Naive thymus-derived CD4-positive, alpha-beta T cell (primary cell): Measurements from ENCODE around the gene PRKAR1A. TPM values are rescaled to one million over a fixed set of nuclear protein-coding genes. Genes with fewer than 3 reads are reported as not detected.
A peak's percentile ranks its signal among the peaks of the same experiment; 100 is the strongest.

Experiments
- ATAC-seq: fragments of 150-1000 bp; cut with Tn5 transposase; 2 replicates; pipeline ENCODE4 v1.10.0; 2021; ENCODE audit warnings: mild to moderate bottlenecking, moderate library complexity
- CTCF ChIA-PET: fragments of 350-600 bp; sonication (Branson Sonifier 250); formaldehyde crosslinking; loops from one replicate; lab custom pipeline; 2021; ENCODE audit warnings: antibody characterized with exemption; lab: Charles Lee
- POLR2A ChIA-PET: fragments of 350-600 bp; sonication (Branson Sonifier 250); formaldehyde crosslinking; loops from one replicate; lab custom pipeline; 2021; ENCODE audit warnings: antibody characterized with exemption, inconsistent platforms; lab: Charles Lee
- DNase-seq, 9 donors: peaks; one replicate each; pipeline versions ENCODE4 v3.0.0 to v3.0.0-alpha.2; 2020 to 2022; ENCODE audit warnings: mixed read lengths in 1 of 9
- H3K27ac ChIP-seq: one replicate; pipeline ENCODE4 v1.7.0; 2013; ENCODE audit warnings: mild to moderate bottlenecking, low read depth, low read length, moderate library complexity
- H3K27me3 ChIP-seq, 2 donors: one replicate each; pipeline ENCODE4 v1.7.0; 2013; ENCODE audit warnings: low read length in 2 of 2, mild to moderate bottlenecking in 2 of 2, moderate library complexity in 2 of 2; ENCODE audit not compliant: control insufficient read depth in 2 of 2, insufficient read depth in 2 of 2
- H3K36me3 ChIP-seq, 3 experiments: 1 replicate in 2 of 3; 2 replicates in 1 of 3; pipeline ENCODE4 v1.7.0; 2013; ENCODE audit warnings: low read length in 3 of 3, mild to moderate bottlenecking in 3 of 3, moderate library complexity in 1 of 3; ENCODE audit not compliant: insufficient read depth in 3 of 3, control insufficient read depth in 2 of 3
- H3K4me1 ChIP-seq, 2 donors: one replicate each; pipeline ENCODE4 v1.7.0; 2013; ENCODE audit warnings: low read length in 2 of 2, mild to moderate bottlenecking in 2 of 2, moderate library complexity in 1 of 2; ENCODE audit not compliant: control insufficient read depth in 2 of 2, insufficient read depth in 2 of 2
- H3K4me3 ChIP-seq: 2 replicates; pipeline ENCODE4 v1.7.0; 2013; ENCODE audit warnings: mild to moderate bottlenecking, low read length
- H3K9me3 ChIP-seq, 3 experiments: 1 replicate in 2 of 3; 2 replicates in 1 of 3; pipeline ENCODE4 v1.7.0; 2013; ENCODE audit warnings: low read length in 3 of 3; ENCODE audit not compliant: control insufficient read depth in 2 of 3
- H3K27ac Mint-ChIP-seq, 9 donors: one replicate each; pipeline ENCODE4 v1.8.0; 2020 to 2022; ENCODE audit warnings: mixed read lengths in 9 of 9, mild to moderate bottlenecking in 8 of 9, moderate library complexity in 5 of 9, inconsistent platforms in 2 of 9
- H3K27me3 Mint-ChIP-seq, 5 donors: one replicate each; pipeline ENCODE4 v1.8.0; 2021 to 2022; ENCODE audit warnings: mixed read lengths in 5 of 5, mild to moderate bottlenecking in 1 of 5
- H3K36me3 Mint-ChIP-seq, 5 donors: one replicate each; pipeline ENCODE4 v1.8.0; 2020 to 2022; ENCODE audit warnings: mixed read lengths in 5 of 5, mild to moderate bottlenecking in 3 of 5, inconsistent platforms in 1 of 5
- H3K4me1 Mint-ChIP-seq, 7 donors: one replicate each; pipeline ENCODE4 v1.8.0; 2020 to 2022; ENCODE audit warnings: mixed read lengths in 7 of 7, mild to moderate bottlenecking in 3 of 7, inconsistent platforms in 1 of 7
- H3K4me3 Mint-ChIP-seq, 10 donors: one replicate each; pipeline ENCODE4 v1.8.0; 2020 to 2022; ENCODE audit warnings: mild to moderate bottlenecking in 10 of 10, mixed read lengths in 10 of 10, moderate library complexity in 6 of 10, inconsistent platforms in 2 of 10
- H3K9me3 Mint-ChIP-seq, 11 donors: one replicate each; pipeline ENCODE4 v1.8.0; 2020 to 2022; ENCODE audit warnings: mixed read lengths in 11 of 11, mild to moderate bottlenecking in 4 of 11, inconsistent platforms in 1 of 11, moderate library complexity in 1 of 11
- intact Hi-C, 2 donors: fragments of 100-400 bp; cut with micrococcal nuclease; formaldehyde crosslinking; loops; one replicate each; pipeline ENCODE4 v1.15.1; 2023
- polyA plus RNA-seq, 2 donors: library from polyadenylated mRNA; unstranded; fragments of 300-500 nt; fragmentation: Illumina TruSeq; gene quantifications; one replicate each; pipeline ENCODE4 v1.2.3, GENCODE V29; 2021
- total RNA-seq, 6 experiments: library from RNA in 5 of 6; stranded (reverse) in 5 of 6; gene quantifications; 1 replicate in 5 of 6; 2 replicates in 1 of 6; pipeline ENCODE4 v1.2.3 and lab custom pipeline; 2021 to 2026

Gene PRKAR1A
- total and polyA plus RNA-seq, 7 experiments from 2014 or later, result 115 to 224 (median 156) TPM

DNA sequence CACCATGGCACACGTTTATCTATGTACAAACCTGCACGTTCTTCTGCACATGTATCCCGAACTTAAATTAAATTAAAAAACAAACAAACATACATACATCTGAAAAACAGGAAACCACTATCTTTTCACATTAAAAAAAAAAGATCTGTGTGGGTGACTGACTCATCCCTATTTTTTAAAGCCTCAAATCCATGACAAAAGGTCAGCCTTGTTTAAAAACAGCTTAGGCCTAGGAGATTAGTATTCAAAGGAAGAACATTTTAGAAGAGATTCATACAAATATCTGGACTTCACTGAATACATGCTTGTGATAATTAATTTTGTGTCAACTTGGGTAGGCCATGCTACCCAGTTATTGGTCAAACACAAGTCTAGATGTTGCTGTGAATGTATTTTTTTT, 4.7 kb upstream of the PRKAR1A start:
- Mint-ChIP-seq H3K27ac (peak overlapping the region in 1 of 9 donors; percentile 18), H3K9me3 (peaks cover 0 to 6% (median 0%) of the 10 kb centered on the region in 11 donors), H3K27me3 (no peaks in the 10 kb centered on the region), H3K4me1 (peaks cover 6 to 42% (median 12%) of the 10 kb centered on the region in 7 donors), H3K4me3 (no peak overlapping the region), H3K36me3 (peaks cover 0 to 8% (median 0%) of the 10 kb centered on the region in 5 donors)
- intact Hi-C loops, result no loop called here
- DNase-seq (no peak), ATAC-seq (no peak)
- no peaks in the 10 kb centered on the region for H3K27me3 ChIP-seq
- H3K36me3 ChIP-seq, result peaks cover 0 to 8% (median 0%) of the 10 kb centered on the region in 3 experiments
- H3K4me1 ChIP-seq, result peaks cover 6% of the 10 kb centered on the region in 2 donors
- POLR2A ChIA-PET, result no interaction called here
- CTCF ChIA-PET, result no interaction called here
- H3K27ac ChIP-seq, result no peak overlapping the region
- no peak overlapping the region for H3K4me3 ChIP-seq
- H3K9me3 ChIP-seq, result no peaks in the 10 kb centered on the region

DNA sequence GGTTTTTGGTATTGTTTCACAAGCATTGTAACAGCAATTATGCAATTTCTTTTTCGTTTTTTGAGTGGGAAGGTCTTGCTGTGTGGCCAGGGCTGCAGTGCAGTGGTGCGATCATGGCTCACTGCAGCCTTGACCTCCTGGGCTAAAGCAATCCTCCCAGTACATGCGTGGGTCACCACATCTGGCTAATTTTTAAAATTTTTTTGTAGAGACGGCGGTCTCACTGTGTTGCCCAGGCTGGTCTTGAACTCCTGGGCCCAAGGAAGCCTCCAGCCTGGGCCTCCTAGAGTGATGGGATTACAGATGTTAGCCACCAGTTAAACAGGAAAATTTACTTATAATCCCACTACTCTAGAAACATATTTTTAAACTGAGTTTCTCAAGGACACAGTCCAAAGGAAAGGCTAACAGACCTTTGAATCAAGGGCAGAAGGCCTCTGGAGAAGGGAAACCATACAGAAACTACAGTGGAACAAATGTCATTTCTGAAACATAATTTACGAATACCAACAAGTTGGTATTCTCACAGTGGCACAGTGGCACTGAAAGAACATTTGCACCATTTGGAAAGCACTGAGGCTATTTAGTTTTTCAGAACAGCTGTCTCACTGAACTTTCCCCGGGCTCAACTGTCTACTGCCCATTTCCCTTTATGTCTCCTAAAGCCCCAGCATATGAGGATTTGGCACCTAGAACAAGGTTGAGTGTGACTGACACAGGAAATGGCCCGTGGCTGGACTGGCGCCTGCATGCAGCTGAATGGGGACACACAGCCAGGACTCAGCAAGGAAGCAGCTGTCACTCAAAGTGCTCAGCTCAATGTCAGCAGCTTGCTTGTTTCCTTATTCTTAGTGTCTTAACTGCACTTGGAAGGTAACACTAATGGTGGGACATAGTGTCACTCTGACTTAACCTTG, 2.8 kb upstream of the PRKAR1A start:
- Histone ChIP-seq H3K4me3 (no peak overlapping the region), H3K27ac (no peak overlapping the region), H3K9me3 (no peaks in the 10 kb centered on the region), H3K27me3 (no peaks in the 10 kb centered on the region), H3K36me3 (peaks cover 0 to 8% (median 0%) of the 10 kb centered on the region in 3 experiments), H3K4me1 (peaks cover 13 to 19% of the 10 kb centered on the region in 2 donors)
- ChIA-PET POLR2A (no interaction called here), CTCF (interaction anchor here (0.6 kb wide), 1 partner anchor 279 kb away, joined by 3 read pairs; no protein-coding TSS in a partner anchor)
- intact Hi-C loops, result loop anchor here (5.0 to 10.0 kb wide), 4 partner anchors 162 to 1132 kb away; partner anchors contain the start of genes MAP2K6 (in 1 of the 2) and PITPNC1 (in 1 of the 2)
- H3K4me3 Mint-ChIP-seq, result peak overlapping the region in 4 of 10 donors; percentile 0 to 99 (median 49)
- DNase-seq (no peak), ATAC-seq (no peak)
- peaks cover 0 to 6% (median 0%) of the 10 kb centered on the region in 11 donors for H3K9me3 Mint-ChIP-seq
- H3K27me3 Mint-ChIP-seq, result no peaks in the 10 kb centered on the region
- H3K4me1 Mint-ChIP-seq, result peaks cover 20 to 59% (median 27%) of the 10 kb centered on the region in 7 donors
- H3K27ac Mint-ChIP-seq, result peak overlapping the region in 7 of 9 donors; percentile 4 to 100 (median 64)
- peaks cover 0 to 9% (median 0%) of the 10 kb centered on the region in 5 donors for H3K36me3 Mint-ChIP-seq

DNA sequence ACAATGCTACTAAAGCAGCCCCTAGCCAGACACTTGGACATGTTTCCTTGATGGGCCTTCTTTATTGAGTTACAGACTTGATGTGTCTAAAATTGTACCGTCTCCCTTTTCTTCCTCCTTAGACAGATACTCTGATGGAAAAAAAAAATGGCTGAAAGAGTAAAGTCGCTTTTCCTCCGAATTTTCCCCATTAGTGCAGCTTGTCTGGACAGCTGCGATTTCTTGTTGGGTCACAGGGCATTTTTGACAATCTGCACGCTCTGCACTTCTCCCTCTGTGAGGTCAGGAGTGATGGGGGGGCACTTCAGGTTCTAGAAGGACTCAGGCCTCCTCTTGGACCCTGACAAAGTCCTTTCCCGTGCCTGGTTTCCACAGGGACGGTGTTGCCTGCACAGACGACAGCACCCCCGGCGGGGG, 968 bp upstream of the PRKAR1A start:
- Mint-ChIP-seq H3K27me3 (no peaks in the 10 kb centered on the region), H3K36me3 (peaks cover 3 to 13% (median 9%) of the 10 kb centered on the region in 5 donors), H3K9me3 (peaks cover 0 to 6% (median 0%) of the 10 kb centered on the region in 11 donors), H3K4me3 (peak overlapping the region; percentile 72 to 99 (median 84)), H3K4me1 (peaks cover 30 to 72% (median 43%) of the 10 kb centered on the region in 7 donors), H3K27ac (peak overlapping the region; percentile 78 to 100 (median 91))
- ATAC-seq (no peak), DNase-seq (peak in 1 of 9 donors; percentile 18)
- intact Hi-C loops, result loop anchor here (5.0 to 10.0 kb wide), 4 partner anchors 164 to 1134 kb away; partner anchors contain the start of genes MAP2K6 (in 1 of the 2) and PITPNC1 (in 1 of the 2)
- ChIA-PET CTCF (interaction anchor here (1.4 kb wide), 1 partner anchor 45 kb away, joined by 3 read pairs; no protein-coding TSS in a partner anchor), POLR2A (interaction anchor here (0.9 to 1.3 kb wide), 2 partner anchors 9 to 15 kb away, joined by 3 to 4 read pairs; no protein-coding TSS in a partner anchor)
- Histone ChIP-seq H3K4me3 (peak overlapping the region; percentile 97), H3K9me3 (no peaks in the 10 kb centered on the region), H3K27me3 (no peaks in the 10 kb centered on the region), H3K4me1 (peaks cover 13 to 22% of the 10 kb centered on the region in 2 donors), H3K27ac (peak overlapping the region; percentile 98), H3K36me3 (peaks cover 0 to 12% (median 4%) of the 10 kb centered on the region in 3 experiments)

DNA sequence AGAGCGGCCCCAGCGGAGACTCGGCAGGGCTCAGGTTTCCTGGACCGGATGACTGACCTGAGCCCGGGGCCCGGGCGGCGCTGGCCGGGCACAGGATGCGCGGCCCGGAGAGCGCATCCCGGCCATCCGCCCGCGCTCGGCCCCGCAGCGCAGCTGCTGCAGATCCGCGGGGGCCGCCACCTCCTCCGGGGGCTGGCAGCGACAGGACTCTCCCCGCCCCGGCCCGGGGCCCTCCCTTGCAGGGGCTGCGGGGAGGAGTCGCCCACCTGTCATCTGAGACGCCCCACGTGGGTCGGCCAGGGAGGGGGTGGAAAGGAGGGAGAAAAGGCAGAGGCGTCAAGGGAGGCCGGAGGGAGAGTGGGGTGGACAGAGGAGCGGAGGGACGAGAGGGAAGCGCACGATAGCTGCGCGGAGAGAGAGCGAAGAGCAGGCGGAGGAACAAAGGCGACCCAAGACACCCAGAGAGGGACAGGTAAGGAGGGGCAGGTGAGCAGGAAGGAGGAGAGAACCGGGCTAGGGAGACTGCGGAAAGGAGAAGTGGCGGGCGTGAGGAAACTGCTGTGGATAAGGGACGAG, 471 bp upstream of the PRKAR1A start:
- Mint-ChIP-seq H3K27ac (peak overlapping the region; percentile 91 to 100 (median 100)), H3K36me3 (peaks cover 3 to 15% (median 12%) of the 10 kb centered on the region in 5 donors), H3K27me3 (no peaks in the 10 kb centered on the region), H3K4me3 (peak overlapping the region; percentile 89 to 100 (median 99)), H3K4me1 (peaks cover 33 to 74% (median 46%) of the 10 kb centered on the region in 7 donors), H3K9me3 (peaks cover 0 to 6% (median 0%) of the 10 kb centered on the region in 11 donors)
- POLR2A ChIA-PET, result interaction anchor here (0.7 to 1.3 kb wide), 3 partner anchors 8 to 220 kb away, joined by 3 to 5 read pairs (median 4); partner anchors contain the start of gene ARSG
- H3K27ac ChIP-seq, result peak overlapping the region; percentile 98
- CTCF ChIA-PET, result no interaction called here
- H3K9me3 ChIP-seq, result no peaks in the 10 kb centered on the region
- ATAC-seq (peak; percentile 63), DNase-seq (peak in 3 of 9 donors; percentile 25 to 75 (median 74))
- no peaks in the 10 kb centered on the region for H3K27me3 ChIP-seq
- intact Hi-C loops, result loop anchor here (1.0 to 10.0 kb wide), 13 partner anchors 23 to 1134 kb away; partner anchors contain the start of genes ABCA5 (in 2 of the 2), KPNA2 (in 2 of the 2), NOL11 (in 2 of the 2) and AMZ2 (in 1 of the 2)
- H3K4me1 ChIP-seq, result peaks cover 13 to 22% of the 10 kb centered on the region in 2 donors
- H3K36me3 ChIP-seq, result peaks cover 0 to 14% (median 4%) of the 10 kb centered on the region in 3 experiments
- H3K4me3 ChIP-seq, result peak overlapping the region; percentile 97

DNA sequence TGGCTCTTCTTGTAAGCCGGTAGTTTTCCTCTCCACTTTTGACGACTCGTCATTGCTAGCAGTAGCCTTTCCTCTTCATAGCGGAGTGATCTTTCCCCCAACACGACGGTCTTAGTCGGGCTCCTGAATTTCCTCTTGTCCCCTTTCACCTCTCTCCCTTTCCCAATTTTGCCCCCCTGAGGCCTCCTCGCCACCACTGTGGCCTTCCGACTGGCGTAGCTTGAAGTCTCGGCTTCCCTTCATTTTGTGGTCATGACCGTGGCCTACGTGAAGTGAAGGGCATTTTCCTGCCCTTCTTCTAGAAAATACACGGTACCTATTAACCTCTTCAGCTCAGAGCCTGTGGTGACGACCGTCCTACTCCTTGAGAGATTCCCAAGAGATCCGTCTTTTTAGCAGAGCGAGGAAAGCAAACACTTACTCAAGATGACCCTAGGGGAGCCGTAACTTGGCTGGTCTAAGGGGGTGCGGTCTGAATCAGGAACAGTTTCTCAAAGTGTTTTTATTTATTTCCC, 787 bp downstream of the PRKAR1A start:
- Mint-ChIP-seq H3K27ac (peak overlapping the region; percentile 91 to 100 (median 99)), H3K4me1 (peaks cover 34 to 72% (median 56%) of the 10 kb centered on the region in 7 donors), H3K36me3 (peaks cover 8 to 26% (median 22%) of the 10 kb centered on the region in 5 donors), H3K9me3 (peaks cover 0 to 5% (median 0%) of the 10 kb centered on the region in 11 donors), H3K27me3 (no peaks in the 10 kb centered on the region), H3K4me3 (peak overlapping the region; percentile 89 to 100 (median 100))
- H3K4me1 ChIP-seq, result peaks cover 13 to 22% of the 10 kb centered on the region in 2 donors
- no peaks in the 10 kb centered on the region for H3K27me3 ChIP-seq
- ChIA-PET CTCF (no interaction called here), POLR2A (interaction anchor here (0.7 kb wide), 1 partner anchor 795 kb away, joined by 3 read pairs; no protein-coding TSS in a partner anchor)
- intact Hi-C loops, result loop anchor here (1.0 to 10.0 kb wide), 13 partner anchors 25 to 1136 kb away; partner anchors contain the start of genes ABCA5 (in 2 of the 2), KPNA2 (in 2 of the 2), NOL11 (in 2 of the 2) and AMZ2 (in 1 of the 2)
- peak overlapping the region; percentile 97 for H3K4me3 ChIP-seq
- H3K9me3 ChIP-seq, result no peaks in the 10 kb centered on the region
- H3K27ac ChIP-seq, result peak overlapping the region; percentile 98
- peaks cover 4 to 25% (median 8%) of the 10 kb centered on the region in 3 experiments for H3K36me3 ChIP-seq
- ATAC-seq, result no peak
- DNase-seq, result peak in 3 of 9 donors; percentile 19 to 40 (median 28)
